ENCODE measurements around the gene KEL. TPM values are rescaled to one million over a fixed set of nuclear protein-coding genes. Genes with fewer than 3 reads are reported as not detected.
A peak's percentile ranks its signal among the peaks of the same experiment; 100 is the strongest.

KEL gene
- total RNA-seq, 1 experiment from 2014 or later, result not detected

GRCh38 chr7:142913566-142913965 lies 48.6 kb downstream of the KEL start:
- H3K4me1 Mint-ChIP-seq (ENCODE audit: low read depth, unreplicated experiment), result peaks cover 60% of the 10 kb centered on the region
- Histone ChIP-seq H3K27me3 (replicated peaks; ENCODE audit: control insufficient read depth, insufficient read depth, low read length) (no peaks in the 10 kb centered on the region), H3K4me3 (ENCODE audit: low read depth, low read length) (no peak overlapping the region), H3K4me1 (peaks cover 57% of the 10 kb centered on the region), H3K36me3 (ENCODE audit: control insufficient read depth, insufficient read depth, low read length) (no peaks in the 10 kb centered on the region; the same call in 1 of the 2 replicates), H3K9me3 (peaks cover 16% of the 10 kb centered on the region; the same call in 1 of the 2 replicates)
- intact Hi-C loops (cut with micrococcal nuclease; ENCODE audit: unreplicated experiment), result loop anchor here (1.0 kb wide), 2 partner anchors 10 to 44 kb away; no protein-coding TSS in a partner anchor
- no peak for TF ChIP-seq CTCF (IDR thresholded peaks at IDR 0.05; ENCODE audit: insufficient read depth in 1 of 2, low read depth in 1 of 2, low read length in 1 of 2, severe bottlenecking in 1 of 2, unreplicated experiment in 1 of 2)
- peak overlapping the region; percentile 6 for H3K4me3 Mint-ChIP-seq (ENCODE audit: unreplicated experiment)
- peak overlapping the region; percentile 78 for H3K27ac Mint-ChIP-seq (ENCODE audit: unreplicated experiment)
- no TSS peak for BruUV-seq (replicated peaks)
- no peaks in the 10 kb centered on the region for H3K36me3 Mint-ChIP-seq (ENCODE audit: insufficient read depth, unreplicated experiment)
- DNase-seq, result no peak
- H3K9me3 Mint-ChIP-seq (ENCODE audit: unreplicated experiment), result peaks cover 38% of the 10 kb centered on the region
- POLR2A ChIA-PET, result no interaction called here
- CTCF ChIA-PET, result no interaction called here
- no peaks in the 10 kb centered on the region for H3K27me3 Mint-ChIP-seq (ENCODE audit: insufficient read depth, unreplicated experiment)

- no peak for TF ChIP-seq CTCF (IDR thresholded peaks at IDR 0.05; ENCODE audit: insufficient read depth in 1 of 2, low read depth in 1 of 2, low read length in 1 of 2, severe bottlenecking in 1 of 2, unreplicated experiment in 1 of 2)
- Mint-ChIP-seq H3K9me3 (ENCODE audit: unreplicated experiment) (peaks cover 43% of the 10 kb centered on the region), H3K36me3 (ENCODE audit: insufficient read depth, unreplicated experiment) (no peaks in the 10 kb centered on the region), H3K27ac (ENCODE audit: unreplicated experiment) (peak overlapping the region; percentile 78), H3K27me3 (ENCODE audit: insufficient read depth, unreplicated experiment) (no peaks in the 10 kb centered on the region), H3K4me3 (ENCODE audit: unreplicated experiment) (peak overlapping the region; percentile 6), H3K4me1 (ENCODE audit: low read depth, unreplicated experiment) (peaks cover 61% of the 10 kb centered on the region)
- ChIA-PET POLR2A (no interaction called here), CTCF (no interaction called here)
- BruUV-seq (replicated peaks), result no TSS peak
- Histone ChIP-seq H3K9me3 (peaks cover 16% of the 10 kb centered on the region; the same call in 1 of the 2 replicates), H3K36me3 (ENCODE audit: control insufficient read depth, insufficient read depth, low read length) (no peaks in the 10 kb centered on the region; the same call in 1 of the 2 replicates), H3K27me3 (replicated peaks; ENCODE audit: control insufficient read depth, insufficient read depth, low read length) (no peaks in the 10 kb centered on the region), H3K4me3 (ENCODE audit: low read depth, low read length) (no peak overlapping the region), H3K4me1 (peaks cover 57% of the 10 kb centered on the region)
- DNase-seq, result peak; percentile 65 to 74
- intact Hi-C loops (cut with micrococcal nuclease; ENCODE audit: unreplicated experiment), result loop anchor here (1.0 kb wide), 2 partner anchors 10 to 44 kb away; no protein-coding TSS in a partner anchor
These were observed 49.1 kb downstream of the KEL start for GRCh38 chr7:142913051-142913450.

- no peak for TF ChIP-seq CTCF (IDR thresholded peaks at IDR 0.05; ENCODE audit: insufficient read depth in 1 of 2, low read depth in 1 of 2, low read length in 1 of 2, severe bottlenecking in 1 of 2, unreplicated experiment in 1 of 2)
- Histone ChIP-seq H3K36me3 (ENCODE audit: control insufficient read depth, insufficient read depth, low read length) (no peaks in the 10 kb centered on the region; the same call in 1 of the 2 replicates), H3K4me1 (peaks cover 57% of the 10 kb centered on the region), H3K4me3 (ENCODE audit: low read depth, low read length) (no peak overlapping the region), H3K27me3 (replicated peaks; ENCODE audit: control insufficient read depth, insufficient read depth, low read length) (no peaks in the 10 kb centered on the region), H3K9me3 (peaks cover 22% of the 10 kb centered on the region)
- Mint-ChIP-seq H3K9me3 (ENCODE audit: unreplicated experiment) (peaks cover 52% of the 10 kb centered on the region), H3K4me3 (ENCODE audit: unreplicated experiment) (no peak overlapping the region), H3K4me1 (ENCODE audit: low read depth, unreplicated experiment) (peaks cover 61% of the 10 kb centered on the region), H3K36me3 (ENCODE audit: insufficient read depth, unreplicated experiment) (no peaks in the 10 kb centered on the region), H3K27ac (ENCODE audit: unreplicated experiment) (peak overlapping the region; percentile 36), H3K27me3 (ENCODE audit: insufficient read depth, unreplicated experiment) (no peaks in the 10 kb centered on the region)
- POLR2A ChIA-PET, result no interaction called here
- intact Hi-C loops (cut with micrococcal nuclease; ENCODE audit: unreplicated experiment), result no loop called here
- BruUV-seq (replicated peaks), result no TSS peak
- no peak for DNase-seq
- CTCF ChIA-PET, result interaction anchor here (1.6 to 2.0 kb wide), 3 partner anchors 10 to 47 kb away, joined by 3 to 6 read pairs (median 6); no protein-coding TSS in a partner anchor
These were observed 51.7 kb downstream of the KEL start for GRCh38 chr7:142910481-142910880.
